ENCODE data around the gene RYR3. TPM values are rescaled to one million over a fixed set of nuclear protein-coding genes. Genes with fewer than 3 reads are reported as not detected.

The RYR3 gene
- total and polyA plus RNA-seq, 2 of the 13 experiments (the other 11 are each of a cell fraction or from before 2014, with no cell fraction given): not detected

DNA sequence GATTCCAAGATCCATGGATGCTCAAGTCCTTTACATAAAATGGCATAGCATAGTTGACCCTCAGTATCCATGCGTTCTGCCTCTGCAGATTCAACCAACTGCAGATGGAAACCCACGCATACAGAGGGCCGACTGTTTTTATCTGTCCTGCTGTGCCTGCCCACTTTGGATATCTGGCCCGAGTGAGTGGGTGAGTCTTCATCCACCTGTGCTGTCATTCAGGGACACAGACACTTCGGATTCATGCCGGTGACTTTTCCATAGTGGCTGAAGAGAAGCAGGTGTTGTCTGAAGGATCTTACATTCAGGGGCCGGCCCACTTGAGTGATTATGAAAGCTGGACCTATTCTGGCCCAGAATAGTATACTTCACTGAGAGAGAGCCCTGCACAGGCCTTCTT lies 85.1 kb downstream of the RYR3 start (continued):
- TF ChIP-seq, protein P1, sequence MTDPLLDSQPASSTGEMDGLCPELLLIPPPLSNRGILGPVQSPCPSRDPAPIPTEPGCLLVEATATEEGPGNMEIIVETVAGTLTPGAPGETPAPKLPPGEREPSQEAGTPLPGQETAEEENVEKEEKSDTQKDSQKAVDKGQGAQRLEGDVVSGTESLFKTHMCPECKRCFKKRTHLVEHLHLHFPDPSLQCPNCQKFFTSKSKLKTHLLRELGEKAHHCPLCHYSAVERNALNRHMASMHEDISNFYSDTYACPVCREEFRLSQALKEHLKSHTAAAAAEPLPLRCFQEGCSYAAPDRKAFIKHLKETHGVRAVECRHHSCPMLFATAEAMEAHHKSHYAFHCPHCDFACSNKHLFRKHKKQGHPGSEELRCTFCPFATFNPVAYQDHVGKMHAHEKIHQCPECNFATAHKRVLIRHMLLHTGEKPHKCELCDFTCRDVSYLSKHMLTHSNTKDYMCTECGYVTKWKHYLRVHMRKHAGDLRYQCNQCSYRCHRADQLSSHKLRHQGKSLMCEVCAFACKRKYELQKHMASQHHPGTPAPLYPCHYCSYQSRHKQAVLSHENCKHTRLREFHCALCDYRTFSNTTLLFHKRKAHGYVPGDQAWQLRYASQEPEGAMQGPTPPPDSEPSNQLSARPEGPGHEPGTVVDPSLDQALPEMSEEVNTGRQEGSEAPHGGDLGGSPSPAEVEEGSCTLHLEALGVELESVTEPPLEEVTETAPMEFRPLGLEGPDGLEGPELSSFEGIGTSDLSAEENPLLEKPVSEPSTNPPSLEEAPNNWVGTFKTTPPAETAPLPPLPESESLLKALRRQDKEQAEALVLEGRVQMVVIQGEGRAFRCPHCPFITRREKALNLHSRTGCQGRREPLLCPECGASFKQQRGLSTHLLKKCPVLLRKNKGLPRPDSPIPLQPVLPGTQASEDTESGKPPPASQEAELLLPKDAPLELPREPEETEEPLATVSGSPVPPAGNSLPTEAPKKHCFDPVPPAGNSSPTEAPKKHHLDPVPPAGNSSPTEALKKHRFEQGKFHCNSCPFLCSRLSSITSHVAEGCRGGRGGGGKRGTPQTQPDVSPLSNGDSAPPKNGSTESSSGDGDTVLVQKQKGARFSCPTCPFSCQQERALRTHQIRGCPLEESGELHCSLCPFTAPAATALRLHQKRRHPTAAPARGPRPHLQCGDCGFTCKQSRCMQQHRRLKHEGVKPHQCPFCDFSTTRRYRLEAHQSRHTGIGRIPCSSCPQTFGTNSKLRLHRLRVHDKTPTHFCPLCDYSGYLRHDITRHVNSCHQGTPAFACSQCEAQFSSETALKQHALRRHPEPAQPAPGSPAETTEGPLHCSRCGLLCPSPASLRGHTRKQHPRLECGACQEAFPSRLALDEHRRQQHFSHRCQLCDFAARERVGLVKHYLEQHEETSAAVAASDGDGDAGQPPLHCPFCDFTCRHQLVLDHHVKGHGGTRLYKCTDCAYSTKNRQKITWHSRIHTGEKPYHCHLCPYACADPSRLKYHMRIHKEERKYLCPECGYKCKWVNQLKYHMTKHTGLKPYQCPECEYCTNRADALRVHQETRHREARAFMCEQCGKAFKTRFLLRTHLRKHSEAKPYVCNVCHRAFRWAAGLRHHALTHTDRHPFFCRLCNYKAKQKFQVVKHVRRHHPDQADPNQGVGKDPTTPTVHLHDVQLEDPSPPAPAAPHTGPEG (CRISPR knock-in tag; IDR thresholded peaks at IDR 0.05): no peak

DNA sequence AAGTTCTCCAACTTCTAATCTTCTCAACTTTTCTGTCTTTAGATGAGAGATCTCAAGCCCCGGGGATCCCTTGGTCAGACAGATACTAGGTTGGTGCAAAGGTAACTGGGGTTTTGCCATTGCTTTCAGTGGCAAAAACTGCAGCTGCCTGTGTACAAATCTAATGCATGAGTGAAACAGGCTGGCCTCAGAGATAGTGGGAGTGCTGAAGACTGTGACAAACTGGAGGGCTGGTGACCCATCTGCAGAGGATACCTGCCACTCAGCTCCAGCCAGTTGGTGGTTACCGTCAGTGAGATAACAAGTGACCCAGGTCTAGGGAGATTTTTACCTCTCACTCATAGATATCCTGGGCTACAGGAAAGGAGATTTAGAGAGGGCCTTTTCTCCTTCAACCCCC lies 85.7 kb downstream of the RYR3 start:
- no peak for DNase-seq (ENCODE audit: low spot score)
- WGBS (ENCODE audit: low lambda C conversion rate): 0% methylated on average over 2 of the region's 2 CpGs
- ChIA-PET CTCF (ENCODE audit: low intra/inter-chr PET ratio, low total read pairs) (no interaction called here), POLR2A (no interaction called here)
- H3K79me2 ChIP-seq (ENCODE audit: insufficient read depth, low read length): no peaks in the 10 kb centered on the region
- in situ Hi-C loops (cut with HindIII; ENCODE audit: extremely low pct_ligation_motif_present, low pct_unique_long_range_greater_than_20kb): no loop called here
- H3K9ac ChIP-seq (ENCODE audit: insufficient read depth, low read depth, low read length): no peak overlapping the region
- no peaks in the 10 kb centered on the region for H3K4me1 ChIP-seq (ENCODE audit: insufficient read depth, low read length)
- TF ChIP-seq ZBTB42 (CRISPR knock-in tag; IDR thresholded peaks at IDR 0.05) (no peak), MED13 (CRISPR knock-in tag; IDR thresholded peaks at IDR 0.05) (no peak), GLI4 (CRISPR knock-in tag; IDR thresholded peaks at IDR 0.05; ENCODE audit: borderline replicate concordance) (no peak), TERF1 (CRISPR knock-in tag; IDR thresholded peaks at IDR 0.05) (no peak), ZNF780A (CRISPR knock-in tag; IDR thresholded peaks at IDR 0.05) (no peak)
- FAIRE-seq: no peak
- no peak overlapping the region for H3K4me3 ChIP-seq (replicated peaks in 1 of 3; ENCODE audit: insufficient read depth in 1 of 3, low read depth in 2 of 3, low read length in 3 of 3)
- peaks cover 0 to 3% of the 10 kb centered on the region in 2 experiments; a peak in 1 of 5 replicates for H3K27me3 ChIP-seq (ENCODE audit: control insufficient read depth in 1 of 2, insufficient read depth in 2 of 2, low read length in 2 of 2)
- ATAC-seq: no peak
- intact Hi-C loops (cut with micrococcal nuclease; ENCODE audit: unreplicated experiment): no loop called here
- H3K9me3 ChIP-seq (ENCODE audit: low read length): no peaks in the 10 kb centered on the region
- H3K27ac ChIP-seq (ENCODE audit: extremely low read length, insufficient read depth, low read length): no peak overlapping the region
- no peak overlapping the region for H3K4me2 ChIP-seq (ENCODE audit: low read depth, low read length)
- no peak overlapping the region for H2AFZ ChIP-seq (ENCODE audit: low read length)
- BruUV-seq (replicated peaks): no TSS peak
- no peaks in the 10 kb centered on the region for H3K36me3 ChIP-seq (replicated peaks in 1 of 2; ENCODE audit: control insufficient read depth in 1 of 2, insufficient read depth in 2 of 2, low read length in 2 of 2)
- no peaks in the 10 kb centered on the region for H4K20me1 ChIP-seq (ENCODE audit: insufficient read depth, low read length)

Measured in HepG2 (cell line).